Forelimb muscle (tissue), 1 donor: Measurements from ENCODE around the gene FLYWCH1. TPM values are rescaled to one million over a fixed set of nuclear protein-coding genes. Genes with fewer than 3 reads are reported as not detected.
"Not testable (repeated sequence)": the region's sequence is repeated elsewhere in the genome, so short reads cannot be mapped to it uniquely, and the experiment has no call there.

Experiments
- DNase-seq: peaks from one replicate; pipeline ENCODE4 v3.0.0-alpha.2; 2013; ENCODE audit warnings: low read depth
- polyA plus RNA-seq: library from polyadenylated mRNA; unstranded; fragments of 120-200 nt; gene quantifications from one replicate; pipeline ENCODE4 v1.2.1, GENCODE V29; 2013; ENCODE audit not compliant: insufficient read length

FLYWCH1 gene
- polyA plus RNA-seq, 1 donor: 24.9 TPM

DNA sequence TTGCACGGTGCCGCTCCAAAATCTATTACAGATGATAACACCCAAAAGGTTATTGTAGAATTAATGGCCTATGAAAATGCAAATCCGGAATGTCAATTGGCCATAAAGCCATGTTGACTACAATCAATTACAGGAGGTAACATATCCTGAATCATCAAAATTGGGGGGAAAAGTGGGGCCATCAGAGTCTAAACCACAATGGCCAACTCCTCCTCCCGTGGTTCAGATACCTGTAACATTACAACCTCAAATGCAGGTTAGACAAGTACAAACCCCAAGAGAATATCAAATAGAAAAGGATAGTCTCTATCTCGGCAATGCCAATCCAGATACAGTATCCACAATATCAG lies 14.9 kb downstream of the FLYWCH1 start:
- no peak for DNase-seq

- DNase-seq: peak; percentile 66
Observed at GRCh38 chr16:2927010-2927646, 15.4 kb downstream of the FLYWCH1 start.

- not testable (repeated sequence) for DNase-seq
Observed at GRCh38 chr16:2928151-2928550, 16.4 kb downstream of the FLYWCH1 start.

- no peak for DNase-seq
Observed at GRCh38 chr16:2928796-2929195, 17.1 kb downstream of the FLYWCH1 start.

DNA sequence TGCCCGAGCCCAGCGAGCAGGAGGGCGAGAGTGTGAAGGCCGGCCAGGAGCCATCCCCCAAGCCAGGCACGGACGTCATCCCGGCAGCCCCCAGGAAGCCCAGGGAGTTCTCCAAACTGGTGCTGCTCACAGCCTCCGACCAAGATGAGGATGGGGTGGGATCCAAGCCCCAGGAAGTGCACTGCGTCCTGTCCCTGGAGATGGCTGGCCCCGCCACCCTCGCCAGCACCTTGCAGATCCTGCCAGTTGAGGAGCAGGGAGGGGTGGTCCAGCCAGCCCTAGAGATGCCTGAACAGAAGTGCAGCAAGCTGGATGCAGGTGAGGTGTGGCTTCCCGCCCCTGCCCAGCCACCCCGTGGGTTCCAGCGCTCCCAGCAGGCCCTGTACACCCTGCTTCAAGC lies 18.0 kb downstream of the FLYWCH1 start:
- no peak for DNase-seq

DNA sequence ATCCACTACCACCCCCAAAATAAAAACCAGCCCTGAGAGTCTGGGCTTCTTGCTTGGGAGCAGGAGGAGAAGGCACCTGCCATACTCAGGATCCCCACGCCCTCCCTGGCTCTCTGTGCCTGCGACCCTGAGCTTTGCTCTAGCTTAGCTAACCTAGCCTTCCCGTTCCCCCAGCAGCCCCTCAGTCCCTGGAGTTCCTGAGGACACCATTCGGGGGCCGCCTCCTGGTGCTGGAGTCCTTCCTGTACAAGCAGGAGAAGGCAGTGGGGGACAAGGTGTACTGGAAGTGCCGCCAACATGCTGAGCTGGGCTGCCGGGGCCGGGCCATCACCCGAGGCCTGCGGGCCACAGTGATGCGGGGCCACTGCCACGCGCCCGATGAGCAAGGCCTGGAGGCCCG lies 18.5 kb downstream of the FLYWCH1 start:
- DNase-seq: no peak

DNA sequence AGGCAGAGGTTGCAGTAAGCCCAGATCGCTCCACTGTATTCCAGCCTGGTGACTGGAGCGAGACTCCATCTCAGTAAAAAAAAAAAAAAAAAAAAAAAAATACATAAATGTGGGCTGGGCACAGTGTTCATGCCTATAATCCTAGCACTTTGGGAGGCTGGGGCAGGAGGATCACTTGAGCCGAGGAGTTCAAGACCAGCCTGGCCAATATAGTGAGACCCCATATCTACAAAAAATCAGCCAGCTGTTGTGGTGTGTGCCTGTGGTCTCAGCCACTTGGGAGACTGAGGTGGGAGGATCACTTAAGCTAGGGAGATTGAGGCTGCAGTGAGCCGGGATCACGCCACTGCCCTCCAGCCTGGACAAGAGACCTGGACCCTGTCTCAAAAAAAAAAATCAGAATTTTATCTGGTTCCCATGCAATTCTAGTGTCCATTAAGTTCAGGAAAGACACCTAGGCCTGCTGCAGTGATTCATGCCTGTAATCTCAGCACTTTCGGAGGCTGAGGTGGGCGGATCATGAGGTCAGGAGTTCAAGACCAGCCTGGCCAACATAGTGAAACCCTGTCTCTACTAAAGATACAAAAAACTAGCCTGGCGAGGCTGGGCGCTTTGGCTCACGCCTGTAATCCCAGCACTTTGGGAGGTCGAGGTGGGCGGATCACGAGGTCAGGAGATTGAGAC lies 19.6 kb downstream of the FLYWCH1 start:
- DNase-seq: not testable (repeated sequence)

- DNase-seq: no peak
Observed at GRCh38 chr16:2933136-2933535, 21.4 kb downstream of the FLYWCH1 start.

GRCh38 chr16:2933701-2934100 lies 22.0 kb downstream of the FLYWCH1 start:
- no peak for DNase-seq

GRCh38 chr16:2934450-2934849 lies 22.7 kb downstream of the FLYWCH1 start:
- DNase-seq: no peak

DNA sequence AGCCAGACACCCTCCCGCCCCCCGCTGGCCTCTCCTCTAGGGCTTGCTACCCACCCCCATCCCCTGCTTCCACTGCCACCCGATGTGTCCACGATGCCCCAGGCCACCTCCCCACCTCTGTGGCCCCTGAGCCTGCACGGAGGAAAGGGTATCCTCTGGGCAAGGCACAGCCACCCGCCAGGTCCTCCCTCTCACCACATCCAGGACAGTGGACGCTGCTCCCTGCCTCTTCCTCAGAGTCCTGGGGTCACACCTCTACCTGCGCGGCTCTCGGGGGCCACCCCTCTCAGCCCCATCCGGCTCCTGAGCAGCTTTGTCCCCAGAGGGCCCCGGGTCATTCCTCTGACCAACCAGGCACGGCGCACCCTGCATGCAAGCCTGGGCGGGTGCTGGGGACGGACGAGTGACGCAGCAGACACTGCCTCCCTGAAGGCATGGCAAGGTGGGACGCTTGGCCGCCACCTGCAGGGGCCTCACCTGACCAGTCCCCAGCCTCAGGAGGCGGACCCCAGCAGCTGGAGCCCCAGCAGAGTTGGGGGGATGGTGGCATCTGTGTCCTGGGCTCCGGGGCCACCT lies 24.8 kb downstream of the FLYWCH1 start:
- no peak for DNase-seq

DNA sequence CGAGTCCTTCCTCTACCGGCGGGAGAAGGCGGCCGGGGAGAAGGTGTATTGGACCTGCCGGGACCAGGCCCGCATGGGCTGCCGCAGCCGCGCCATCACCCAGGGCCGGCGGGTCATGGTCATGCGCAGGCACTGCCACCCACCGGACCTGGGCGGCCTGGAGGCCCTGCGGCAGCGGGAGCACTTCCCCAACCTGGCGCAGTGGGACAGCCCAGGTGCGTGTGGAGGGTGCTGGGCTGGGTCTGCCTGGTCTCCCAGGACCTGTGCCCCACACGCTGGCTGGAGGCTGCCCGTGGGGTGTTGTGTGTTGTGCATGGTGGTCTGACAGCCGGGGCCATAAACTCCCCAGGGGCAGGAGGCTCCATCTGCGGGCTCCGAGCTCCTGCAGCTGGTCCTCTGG lies 25.4 kb downstream of the FLYWCH1 start:
- no peak for DNase-seq

DNA sequence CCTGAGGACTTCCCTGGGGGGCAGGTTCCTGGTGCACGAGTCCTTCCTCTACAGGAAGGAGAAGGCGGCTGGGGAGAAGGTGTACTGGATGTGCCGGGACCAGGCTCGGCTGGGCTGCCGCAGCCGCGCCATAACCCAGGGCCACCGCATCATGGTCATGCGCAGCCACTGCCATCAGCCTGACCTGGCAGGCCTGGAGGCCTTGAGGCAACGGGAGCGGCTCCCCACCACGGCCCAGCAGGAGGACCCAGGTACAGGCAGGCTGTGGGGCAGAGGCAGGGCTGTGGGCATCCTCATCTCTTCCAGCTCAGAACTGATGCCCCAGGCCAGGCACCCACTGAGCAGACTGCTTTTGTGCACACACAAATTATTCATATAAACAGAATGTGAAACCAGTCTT lies 26.5 kb downstream of the FLYWCH1 start:
- DNase-seq: no peak

GRCh38 chr16:2939968-2940367 lies 28.2 kb downstream of the FLYWCH1 start:
- DNase-seq: no peak

DNA sequence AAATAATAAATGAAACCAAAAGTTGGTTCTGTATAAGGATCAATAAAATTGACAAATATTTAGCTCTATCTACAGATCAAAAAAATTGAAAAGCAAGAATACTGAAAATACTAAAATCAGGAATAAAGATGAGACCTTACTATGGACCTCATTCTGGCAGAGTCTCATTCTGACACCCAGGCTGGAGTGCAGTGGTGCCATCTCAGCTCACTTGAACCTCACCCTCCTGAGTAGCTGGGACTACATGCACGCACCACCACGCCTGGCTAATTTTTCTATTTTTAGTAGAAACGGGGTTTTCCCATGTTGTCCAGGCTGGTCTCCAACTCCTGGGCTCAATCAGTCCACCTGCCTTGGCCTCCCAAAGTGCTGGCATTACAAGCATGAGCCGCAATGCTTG lies 30.3 kb downstream of the FLYWCH1 start:
- DNase-seq: no peak

DNA sequence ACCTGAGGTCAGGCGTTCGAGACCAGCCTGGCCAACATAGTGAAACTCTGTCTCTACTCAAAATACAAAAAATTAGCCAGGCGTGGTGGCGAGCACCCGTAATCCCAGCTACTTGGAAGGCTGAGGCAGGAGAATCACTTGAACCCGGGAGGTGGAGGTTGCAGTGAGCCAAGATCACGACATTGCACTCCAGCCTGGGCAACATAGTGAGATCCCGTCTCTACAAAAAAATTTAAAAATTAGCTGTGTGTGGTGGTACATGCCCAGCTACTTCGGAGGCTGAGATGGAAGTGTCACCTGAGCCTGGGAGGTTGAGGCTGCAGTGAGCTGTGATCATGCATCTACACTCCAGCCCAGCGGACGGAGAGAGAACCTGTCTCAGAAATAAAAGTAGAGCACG lies 32.0 kb downstream of the FLYWCH1 start:
- not testable (repeated sequence) for DNase-seq

DNA sequence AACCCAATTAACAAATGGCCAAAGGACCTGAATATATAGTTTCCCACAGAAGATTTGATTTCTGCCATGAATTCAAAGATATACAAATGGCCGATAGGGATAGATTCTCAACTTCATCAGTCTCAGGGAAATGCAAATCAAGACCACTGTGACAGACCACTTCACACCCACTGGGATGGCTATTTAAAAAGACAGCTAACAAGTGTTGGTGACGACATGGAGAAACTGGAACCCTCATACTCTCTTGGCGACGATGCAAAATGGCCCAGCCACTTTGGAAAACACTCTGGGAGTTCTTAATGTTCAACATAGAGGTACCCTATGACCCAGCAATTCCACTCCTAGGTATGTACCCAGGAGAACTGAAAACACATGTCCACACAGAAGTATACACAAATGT lies 34.9 kb downstream of the FLYWCH1 start:
- no peak for DNase-seq

GRCh38 chr16:2948807-2949704 lies 37.3 kb downstream of the FLYWCH1 start:
- DNase-seq: no peak

DNA sequence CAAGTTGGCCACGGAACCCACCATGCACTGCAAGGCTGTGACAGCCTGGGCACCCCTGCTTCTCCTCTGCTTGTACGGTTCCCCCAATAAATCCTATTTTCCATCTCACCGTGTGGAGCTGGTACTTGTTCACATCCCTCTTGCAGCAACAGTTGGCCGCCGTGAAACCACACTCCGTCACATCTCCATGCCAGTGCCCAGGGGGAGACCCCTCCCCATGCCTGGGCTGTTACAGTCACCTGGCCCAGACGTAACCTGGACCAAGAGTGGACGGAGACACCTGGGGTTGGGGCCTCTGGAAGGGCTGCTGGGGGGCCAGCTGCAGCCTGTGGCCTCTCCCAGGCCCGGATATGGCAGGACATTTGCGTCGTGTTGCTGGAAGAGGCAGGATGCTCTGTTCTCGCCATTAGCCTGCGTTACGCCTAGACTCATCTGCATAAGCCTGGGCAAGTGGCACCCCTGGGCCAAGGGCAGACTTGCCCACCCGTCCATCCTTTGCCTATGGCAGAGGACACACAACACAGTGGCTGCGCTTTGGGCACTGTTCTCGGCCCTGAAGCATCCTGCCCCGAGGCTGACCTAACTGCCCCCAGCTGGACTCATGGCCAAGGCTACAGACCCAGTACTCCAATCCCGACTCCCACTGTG lies 38.1 kb downstream of the FLYWCH1 start:
- no peak for DNase-seq

DNA sequence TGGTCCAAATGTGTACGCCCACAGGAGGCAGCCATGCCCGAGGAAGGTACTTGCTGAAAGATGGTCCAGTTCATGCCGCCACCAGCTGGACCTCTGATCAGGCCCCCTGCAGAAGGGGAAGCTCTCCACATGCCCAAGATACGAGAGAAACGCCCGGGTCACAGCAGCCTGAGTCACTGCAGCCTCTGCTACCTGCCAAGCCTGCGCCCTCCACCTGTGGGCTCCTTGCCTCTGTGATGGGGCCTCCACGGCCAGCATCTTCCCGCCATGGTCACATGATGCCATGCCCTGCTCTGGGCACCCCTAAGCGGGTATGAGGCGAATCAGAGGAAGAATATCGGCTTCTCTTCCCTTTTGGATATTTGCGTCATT lies 38.6 kb downstream of the FLYWCH1 start:
- no peak for DNase-seq

DNA sequence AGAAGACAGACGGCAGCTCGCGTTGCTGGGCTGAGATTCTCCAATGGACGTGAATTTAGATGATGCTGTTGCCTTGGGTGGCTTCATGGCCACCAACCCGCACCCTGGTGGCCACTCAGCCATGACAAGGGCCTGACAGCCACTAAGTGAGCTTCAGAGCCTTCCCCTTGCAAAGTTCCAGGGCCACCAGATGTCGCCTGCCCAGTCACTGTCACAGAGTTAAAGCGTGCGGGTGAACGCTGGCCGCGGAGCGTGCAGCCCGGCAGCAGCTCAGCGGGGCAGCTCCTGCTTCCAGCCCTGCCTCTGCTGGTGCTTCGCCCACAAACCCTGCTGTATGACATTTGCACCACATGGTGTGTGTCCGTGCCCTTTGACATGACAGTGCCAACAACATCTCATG lies 39.0 kb downstream of the FLYWCH1 start:
- DNase-seq: no peak

- no peak for DNase-seq
Observed at GRCh38 chr16:2952679-2953078, 40.9 kb downstream of the FLYWCH1 start.
